Fibroblast of lung (primary cell): ENCODE measurements around the gene DNPH1. TPM values are rescaled to one million over a fixed set of nuclear protein-coding genes. Genes with fewer than 3 reads are reported as not detected.

ENCODE experiments used
- DNase-seq, 2 donors: peaks; one replicate each; pipeline versions ENCODE4 v3.0.0 to v3.0.0-alpha.2; 2010; ENCODE audit warnings: low read depth in 2 of 2
- H2AFZ ChIP-seq: 2 replicates; pipeline ENCODE4 v1.5.1; 2012; ENCODE audit warnings: low read length, control low read depth, inconsistent platforms
- H3K27ac ChIP-seq: 2 replicates; pipeline ENCODE4 v1.5.1; 2011; ENCODE audit warnings: low read length, control low read depth; ENCODE audit not compliant: insufficient read depth
- H3K27me3 ChIP-seq: 2 replicates; pipeline ENCODE4 v1.5.1; 2011; ENCODE audit warnings: mild to moderate bottlenecking, low read length; ENCODE audit not compliant: control insufficient read depth, insufficient read depth
- H3K36me3 ChIP-seq: 2 replicates; pipeline ENCODE4 v1.5.1; 2011; ENCODE audit warnings: low read length; ENCODE audit not compliant: control insufficient read depth, insufficient read depth
- H3K4me1 ChIP-seq: 2 replicates; pipeline ENCODE4 v1.5.1; 2011; ENCODE audit warnings: low read length; ENCODE audit not compliant: control insufficient read depth, insufficient read depth; ENCODE audit errors: extremely low read depth
- H3K4me2 ChIP-seq: 2 replicates; pipeline ENCODE4 v1.5.1; 2011; ENCODE audit warnings: low read length, control low read depth; ENCODE audit not compliant: insufficient read depth; ENCODE audit errors: extremely low read depth
- H3K4me3 ChIP-seq, 4 experiments: fragments of 200-600 bp in 1 of 4; sonication (generic) in 1 of 4; replicated peaks in 1 of 4; 2 replicates each; pipeline ENCODE4 v1.5.1; 2011 to 2016; ENCODE audit warnings: low read length in 4 of 4, low read depth in 3 of 4, mild to moderate bottlenecking in 3 of 4, control low read depth in 2 of 4, inconsistent platforms in 1 of 4, mixed read lengths in 1 of 4; ENCODE audit not compliant: insufficient read depth in 1 of 4; ENCODE audit errors: control extremely low read depth in 1 of 4
- H3K79me2 ChIP-seq: 2 replicates; pipeline ENCODE4 v1.5.1; 2012; ENCODE audit warnings: mild to moderate bottlenecking, low read length, inconsistent platforms; ENCODE audit not compliant: control insufficient read depth, insufficient read depth
- H3K9ac ChIP-seq: 2 replicates; pipeline ENCODE4 v1.5.1; 2011; ENCODE audit warnings: mild to moderate bottlenecking, low read length, control low read depth; ENCODE audit not compliant: insufficient read depth
- H3K9me3 ChIP-seq: 2 replicates; pipeline ENCODE4 v1.5.1; 2012; ENCODE audit warnings: low read depth, low read length; ENCODE audit not compliant: control insufficient read depth, insufficient read depth
- H4K20me1 ChIP-seq: 2 replicates; pipeline ENCODE4 v1.5.1; 2011; ENCODE audit warnings: low read length; ENCODE audit not compliant: control insufficient read depth, insufficient read depth; ENCODE audit errors: extremely low read depth
- EZH2 ChIP-seq: IDR thresholded peaks from 2 replicates; pipeline ENCODE4 v1.5.1; 2012; ENCODE audit warnings: low read length, control low read depth, mild to moderate bottlenecking; ENCODE audit errors: missing control alignments
- polyA plus RNA-seq, 2 donors: library from polyadenylated mRNA; depleted of rRNA in 1 of 2; stranded (reverse) in 1 of 2; unstranded in 1 of 2; fragments of >200 nt; gene quantifications; 2 replicates each; pipeline ENCODE4 v1.2.1, GENCODE V29; 2011 to 2012; ENCODE audit warnings: missing spikeins in 1 of 2
- total RNA-seq: library from RNA; depleted of rRNA; stranded (reverse); fragments of >200 nt; gene quantifications from 2 replicates; pipeline ENCODE4 v1.2.1, GENCODE V29; 2014
- TF ChIP-seq, protein P1 (sequence below), 2 donors: IDR thresholded peaks in 1 of 2; conservative IDR thresholded peaks in 1 of 2; 1 replicate in 1 of 2; 2 replicates in 1 of 2; pipeline ENCODE4 v1.5.1; 2011 to 2012; ENCODE audit warnings: low read length in 2 of 2, control low read depth in 1 of 2, inconsistent platforms in 1 of 2, low read depth in 1 of 2, mild to moderate bottlenecking in 1 of 2

DNPH1 gene
- total and polyA plus RNA-seq, 2 donors (not counting 1 experiment from before 2014, with no cell fraction given): 31.2 to 52.5 TPM

DNA sequence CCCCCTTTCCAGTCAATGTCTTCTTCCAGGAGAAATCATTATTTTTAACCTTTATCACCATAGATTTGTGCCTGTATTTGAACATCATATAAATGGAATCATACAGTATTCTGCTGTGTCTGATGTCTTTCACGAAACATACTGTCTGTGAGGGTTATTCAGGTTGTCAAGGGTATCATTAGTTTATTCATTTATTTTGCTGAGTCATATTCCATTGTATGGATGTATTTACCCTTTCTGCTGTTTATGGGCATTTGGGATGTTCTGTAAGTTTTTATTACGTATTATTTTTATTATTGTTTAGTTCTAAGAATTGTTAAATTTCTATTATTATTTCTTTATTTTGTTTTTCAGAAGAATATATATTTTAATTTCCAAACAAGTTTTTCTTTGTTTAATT is 22.0 kb downstream of the DNPH1 start:
- DNase-seq: no peak
- no peaks in the 10 kb centered on the region for H3K79me2 ChIP-seq
- no peaks in the 10 kb centered on the region for H3K27me3 ChIP-seq
- no peaks in the 10 kb centered on the region for H3K9me3 ChIP-seq
- peaks cover 6% of the 10 kb centered on the region for H3K36me3 ChIP-seq
- TF ChIP-seq, protein P1, sequence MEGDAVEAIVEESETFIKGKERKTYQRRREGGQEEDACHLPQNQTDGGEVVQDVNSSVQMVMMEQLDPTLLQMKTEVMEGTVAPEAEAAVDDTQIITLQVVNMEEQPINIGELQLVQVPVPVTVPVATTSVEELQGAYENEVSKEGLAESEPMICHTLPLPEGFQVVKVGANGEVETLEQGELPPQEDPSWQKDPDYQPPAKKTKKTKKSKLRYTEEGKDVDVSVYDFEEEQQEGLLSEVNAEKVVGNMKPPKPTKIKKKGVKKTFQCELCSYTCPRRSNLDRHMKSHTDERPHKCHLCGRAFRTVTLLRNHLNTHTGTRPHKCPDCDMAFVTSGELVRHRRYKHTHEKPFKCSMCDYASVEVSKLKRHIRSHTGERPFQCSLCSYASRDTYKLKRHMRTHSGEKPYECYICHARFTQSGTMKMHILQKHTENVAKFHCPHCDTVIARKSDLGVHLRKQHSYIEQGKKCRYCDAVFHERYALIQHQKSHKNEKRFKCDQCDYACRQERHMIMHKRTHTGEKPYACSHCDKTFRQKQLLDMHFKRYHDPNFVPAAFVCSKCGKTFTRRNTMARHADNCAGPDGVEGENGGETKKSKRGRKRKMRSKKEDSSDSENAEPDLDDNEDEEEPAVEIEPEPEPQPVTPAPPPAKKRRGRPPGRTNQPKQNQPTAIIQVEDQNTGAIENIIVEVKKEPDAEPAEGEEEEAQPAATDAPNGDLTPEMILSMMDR (conservative IDR thresholded peaks at IDR 0.05 in 1 of 2, IDR thresholded peaks at IDR 0.05 in 1 of 2; ENCODE audit: low read depth in 1 of 2, low read length in 2 of 2): no peak
- no peak for TF ChIP-seq EZH2
- no peak overlapping the region for H3K27ac ChIP-seq
- H3K9ac ChIP-seq: no peak overlapping the region
- no peak overlapping the region for H2AFZ ChIP-seq
- H3K4me2 ChIP-seq: no peak overlapping the region
- H4K20me1 ChIP-seq: no peaks in the 10 kb centered on the region
- H3K4me3 ChIP-seq: no peak overlapping the region
- H3K4me1 ChIP-seq: no peaks in the 10 kb centered on the region

GRCh38 chr6:43205849-43206248 is 23.4 kb downstream of the DNPH1 start:
- TF ChIP-seq EZH2: no peak
- TF ChIP-seq, protein P1 (conservative IDR thresholded peaks at IDR 0.05 in 1 of 2, IDR thresholded peaks at IDR 0.05 in 1 of 2; ENCODE audit: low read depth in 1 of 2, low read length in 2 of 2): no peak

GRCh38 chr6:43204271-43205105 is 24.8 kb downstream of the DNPH1 start:
- peaks cover 6% of the 10 kb centered on the region for H3K36me3 ChIP-seq
- no peak for DNase-seq
- H3K27ac ChIP-seq: no peak overlapping the region
- H4K20me1 ChIP-seq: no peaks in the 10 kb centered on the region
- H3K4me3 ChIP-seq: no peak overlapping the region
- TF ChIP-seq, protein P1 (conservative IDR thresholded peaks at IDR 0.05 in 1 of 2, IDR thresholded peaks at IDR 0.05 in 1 of 2; ENCODE audit: low read depth in 1 of 2, low read length in 2 of 2): no peak
- no peak for TF ChIP-seq EZH2
- H3K27me3 ChIP-seq: no peaks in the 10 kb centered on the region
- H3K4me2 ChIP-seq: no peak overlapping the region
- H3K79me2 ChIP-seq: no peaks in the 10 kb centered on the region
- no peaks in the 10 kb centered on the region for H3K9me3 ChIP-seq
- H3K4me1 ChIP-seq: no peaks in the 10 kb centered on the region
- no peak overlapping the region for H2AFZ ChIP-seq
- no peak overlapping the region for H3K9ac ChIP-seq

More at GRCh38 chr6:43205849-43206248, 23.4 kb downstream of the DNPH1 start:
- H3K4me3 ChIP-seq: no peak overlapping the region
- peaks cover 6% of the 10 kb centered on the region for H3K36me3 ChIP-seq
- H2AFZ ChIP-seq: no peak overlapping the region
- no peaks in the 10 kb centered on the region for H4K20me1 ChIP-seq
- H3K9me3 ChIP-seq: no peaks in the 10 kb centered on the region
- H3K4me2 ChIP-seq: no peak overlapping the region
- no peaks in the 10 kb centered on the region for H3K4me1 ChIP-seq
- no peak for DNase-seq
- no peaks in the 10 kb centered on the region for H3K79me2 ChIP-seq
- no peaks in the 10 kb centered on the region for H3K27me3 ChIP-seq
- H3K27ac ChIP-seq: no peak overlapping the region
- no peak overlapping the region for H3K9ac ChIP-seq
